Epidermal melanocyte (primary cell): Measurements from ENCODE around the gene KCTD15.

ENCODE experiments used
- DNase-seq: peaks from one replicate; pipeline ENCODE4 v3.0.0; 2011; ENCODE audit warnings: low spot score; ENCODE audit not compliant: insufficient read length

Gene KCTD15

GRCh38 chr19:33849551-33850147 is 53.0 kb downstream of the KCTD15 start:
- DNase-seq, result no peak

GRCh38 chr19:33859016-33859415 is 62.3 kb downstream of the KCTD15 start:
- no peak for DNase-seq

GRCh38 chr19:33860312-33861090 is 63.8 kb downstream of the KCTD15 start:
- DNase-seq, result no peak

GRCh38 chr19:33861950-33862349 is 65.3 kb downstream of the KCTD15 start:
- DNase-seq, result no peak

GRCh38 chr19:33862981-33863380 is 66.3 kb downstream of the KCTD15 start:
- DNase-seq, result no peak

GRCh38 chr19:33863436-33863835 is 66.8 kb downstream of the KCTD15 start:
- no peak for DNase-seq

- no peak for DNase-seq
Observed at GRCh38 chr19:33864311-33864850, 67.7 kb downstream of the KCTD15 start.

- no peak for DNase-seq
Observed at GRCh38 chr19:33865306-33865705, 68.6 kb downstream of the KCTD15 start.
